ENCODE results near the gene MIS18A.
A peak's percentile ranks its signal among the peaks of the same experiment; 100 is the strongest.
"Not testable (repeated sequence)": the region's sequence is repeated elsewhere in the genome, so short reads cannot be mapped to it uniquely, and the experiment has no call there.

The MIS18A gene

GRCh38 chr21:32303385-32303784 is 24.5 kb upstream of the MIS18A start:
- no peak for DNase-seq

GRCh38 chr21:32302560-32302959 is 23.7 kb upstream of the MIS18A start:
- DNase-seq, result no peak

GRCh38 chr21:32301596-32301995 is 22.7 kb upstream of the MIS18A start:
- DNase-seq, result no peak

- no peak for DNase-seq
Observed at GRCh38 chr21:32300117-32300681, 21.4 kb upstream of the MIS18A start.

GRCh38 chr21:32299695-32300094 is 20.8 kb upstream of the MIS18A start:
- DNase-seq, result no peak

- no peak for DNase-seq
Observed at GRCh38 chr21:32298658-32299081, 19.8 kb upstream of the MIS18A start, which contains the start of gene MRAP. Gene MRAP, plus strand, starts transcription at chr21:32298855. Its CDS starts 117 bp downstream, at chr21:32298972.

- no peak for DNase-seq
Observed at GRCh38 chr21:32298148-32298559, 19.3 kb upstream of the MIS18A start.

GRCh38 chr21:32297449-32297848 is 18.6 kb upstream of the MIS18A start:
- no peak for DNase-seq

GRCh38 chr21:32285476-32285875 is 6.6 kb upstream of the MIS18A start:
- DNase-seq, result no peak

GRCh38 chr21:32282992-32283391 is 4.1 kb upstream of the MIS18A start:
- no peak for DNase-seq

- no peak for DNase-seq
Observed at GRCh38 chr21:32281531-32281930, 2.7 kb upstream of the MIS18A start.

- DNase-seq, result no peak
Observed at GRCh38 chr21:32279377-32279680, 480 bp upstream of the MIS18A start.

- peak; percentile 4 for DNase-seq
Observed at GRCh38 chr21:32278103-32278502, 746 bp downstream of the MIS18A start.

- DNase-seq, result no peak
Observed at GRCh38 chr21:32276671-32277070, 2.2 kb downstream of the MIS18A start.

GRCh38 chr21:32270748-32271147 is 8.1 kb downstream of the MIS18A start:
- no peak for DNase-seq

- DNase-seq, result not testable (repeated sequence)
Observed at GRCh38 chr21:32265321-32265720, 13.5 kb downstream of the MIS18A start.

GRCh38 chr21:32261929-32262328 is 16.9 kb downstream of the MIS18A start:
- DNase-seq, result no peak

GRCh38 chr21:32260130-32260529 is 18.7 kb downstream of the MIS18A start:
- no peak for DNase-seq

- DNase-seq, result not testable (repeated sequence)
Observed at GRCh38 chr21:32258786-32259048, 20.1 kb downstream of the MIS18A start.

GRCh38 chr21:32257962-32258785 is 20.7 kb downstream of the MIS18A start:
- DNase-seq, result peak; percentile 27

GRCh38 chr21:32256873-32257620 is 21.8 kb downstream of the MIS18A start:
- DNase-seq, result no peak

GRCh38 chr21:32256251-32256650 is 22.6 kb downstream of the MIS18A start:
- no peak for DNase-seq

GRCh38 chr21:32253215-32253641 is 25.6 kb downstream of the MIS18A start:
- no peak for DNase-seq

GRCh38 chr21:32252136-32252535 is 26.7 kb downstream of the MIS18A start:
- no peak for DNase-seq

Data from NCI-H526 treated with DMSO at 0.1 percent for 48 hours (cell line).